ENCODE results near the gene SPRYD3. TPM values are rescaled to one million over a fixed set of nuclear protein-coding genes. Genes with fewer than 3 reads are reported as not detected.

SPRYD3 gene
- polyA plus RNA-seq, 1 experiment: 15.4 TPM

- no peak overlapping the region for H3K4me3 ChIP-seq (ENCODE audit: low read depth, low read length)
- TF ChIP-seq, protein P1, sequence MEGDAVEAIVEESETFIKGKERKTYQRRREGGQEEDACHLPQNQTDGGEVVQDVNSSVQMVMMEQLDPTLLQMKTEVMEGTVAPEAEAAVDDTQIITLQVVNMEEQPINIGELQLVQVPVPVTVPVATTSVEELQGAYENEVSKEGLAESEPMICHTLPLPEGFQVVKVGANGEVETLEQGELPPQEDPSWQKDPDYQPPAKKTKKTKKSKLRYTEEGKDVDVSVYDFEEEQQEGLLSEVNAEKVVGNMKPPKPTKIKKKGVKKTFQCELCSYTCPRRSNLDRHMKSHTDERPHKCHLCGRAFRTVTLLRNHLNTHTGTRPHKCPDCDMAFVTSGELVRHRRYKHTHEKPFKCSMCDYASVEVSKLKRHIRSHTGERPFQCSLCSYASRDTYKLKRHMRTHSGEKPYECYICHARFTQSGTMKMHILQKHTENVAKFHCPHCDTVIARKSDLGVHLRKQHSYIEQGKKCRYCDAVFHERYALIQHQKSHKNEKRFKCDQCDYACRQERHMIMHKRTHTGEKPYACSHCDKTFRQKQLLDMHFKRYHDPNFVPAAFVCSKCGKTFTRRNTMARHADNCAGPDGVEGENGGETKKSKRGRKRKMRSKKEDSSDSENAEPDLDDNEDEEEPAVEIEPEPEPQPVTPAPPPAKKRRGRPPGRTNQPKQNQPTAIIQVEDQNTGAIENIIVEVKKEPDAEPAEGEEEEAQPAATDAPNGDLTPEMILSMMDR (IDR thresholded peaks at IDR 0.05; ENCODE audit: low read depth, low read length): no peak
- H3K9me3 ChIP-seq (ENCODE audit: control insufficient read depth, insufficient read depth, low read length): peaks cover 2% of the 10 kb centered on the region; the same call in 1 of the 2 replicates
- H3K27ac ChIP-seq (ENCODE audit: low read depth, low read length): no peak overlapping the region
- DNase-seq (ENCODE audit: low read depth, low spot score): no peak
- ChIA-PET CTCF (no interaction called here), POLR2A (interaction anchor here (1.1 kb wide), 1 partner anchor 53 kb away, joined by 4 read pairs; the partner anchor contains the start of gene IGFBP6)
- H3K27me3 ChIP-seq (ENCODE audit: control insufficient read depth, insufficient read depth, low read length): no peaks in the 10 kb centered on the region
Observed at GRCh38 chr12:53044896-53045695, 34.1 kb downstream of the SPRYD3 start.

DNA sequence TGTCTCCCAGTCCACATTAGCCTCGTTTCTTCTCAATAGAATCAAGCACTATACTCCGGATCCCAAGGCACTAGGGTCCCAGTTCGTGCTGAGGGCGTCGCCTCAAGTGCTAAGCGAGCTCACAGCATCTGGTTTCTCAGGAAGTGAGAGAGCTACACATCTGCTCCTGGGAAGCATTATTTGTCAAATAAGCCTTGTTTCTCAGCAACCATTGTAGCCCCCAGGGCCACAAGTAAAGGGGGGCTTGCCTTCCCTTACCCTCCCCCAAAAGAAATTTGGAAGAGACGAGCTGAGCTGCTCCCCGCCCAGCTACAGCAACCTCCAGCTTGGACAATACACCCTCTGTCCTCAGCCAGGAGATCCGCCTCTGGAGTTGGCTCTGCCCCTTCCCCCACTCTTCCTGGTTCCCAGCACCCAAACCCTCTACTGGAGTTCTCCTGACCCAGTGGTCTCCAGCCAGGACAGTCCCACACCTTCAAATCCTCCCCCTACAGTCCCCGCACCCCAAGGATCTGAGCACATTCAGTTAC, 35.1 kb downstream of the SPRYD3 start:
- POLR2A ChIA-PET: interaction anchor here (0.6 to 1.0 kb wide), 2 partner anchors 10 to 15 kb away, joined by 3 read pairs; no protein-coding TSS in a partner anchor
- H3K4me3 ChIP-seq (ENCODE audit: low read depth, low read length): no peak overlapping the region
- CTCF ChIA-PET: no interaction called here
- TF ChIP-seq, protein P1 (IDR thresholded peaks at IDR 0.05; ENCODE audit: low read depth, low read length): no peak
- DNase-seq (ENCODE audit: low read depth, low spot score): no peak
- H3K27me3 ChIP-seq (ENCODE audit: control insufficient read depth, insufficient read depth, low read length): no peaks in the 10 kb centered on the region
- no peak overlapping the region for H3K27ac ChIP-seq (ENCODE audit: low read depth, low read length)
- no peaks in the 10 kb centered on the region; the same call in 1 of the 2 replicates for H3K9me3 ChIP-seq (ENCODE audit: control insufficient read depth, insufficient read depth, low read length)

GRCh38 chr12:53042607-53043454, 36.4 kb downstream of the SPRYD3 start:
- CTCF ChIA-PET: interaction anchor here (1.0 kb wide), 1 partner anchor 56 kb away, joined by 5 read pairs; no protein-coding TSS in a partner anchor
- TF ChIP-seq, protein P1 (IDR thresholded peaks at IDR 0.05; ENCODE audit: low read depth, low read length): no peak

DNA sequence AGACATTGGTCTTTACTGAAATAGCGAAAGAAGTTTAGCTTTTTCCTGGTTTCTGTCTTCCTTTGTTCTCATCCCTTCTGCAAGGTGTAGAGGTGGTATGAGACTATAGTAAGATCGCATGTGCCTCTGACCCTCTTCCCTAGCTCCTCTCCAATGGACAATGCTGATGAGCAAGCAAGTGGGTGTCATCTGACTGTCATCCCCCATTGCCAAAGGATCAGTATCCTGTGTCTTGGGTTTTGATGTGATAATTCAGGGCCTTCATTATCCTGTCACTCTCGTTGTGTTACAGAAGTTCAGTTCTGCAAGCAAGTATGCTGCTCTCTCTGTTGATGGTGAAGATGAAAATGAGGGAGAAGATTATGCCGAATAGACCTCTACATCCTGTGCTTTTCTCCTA, 39.3 kb downstream of the SPRYD3 start:
- ChIA-PET CTCF (interaction anchor here (0.6 to 2.3 kb wide), 3 partner anchors 13 to 140 kb away, joined by 3 to 9 read pairs (median 9); partner anchors contain the start of gene ZNF740), POLR2A (no interaction called here)
- no peak for DNase-seq (ENCODE audit: low read depth, low spot score)
- Histone ChIP-seq H3K27me3 (ENCODE audit: control insufficient read depth, insufficient read depth, low read length) (no peaks in the 10 kb centered on the region), H3K27ac (ENCODE audit: low read depth, low read length) (no peak overlapping the region), H3K9me3 (ENCODE audit: control insufficient read depth, insufficient read depth, low read length) (no peaks in the 10 kb centered on the region), H3K4me3 (ENCODE audit: low read depth, low read length) (no peak overlapping the region)
- TF ChIP-seq, protein P1 (IDR thresholded peaks at IDR 0.05; ENCODE audit: low read depth, low read length): no peak

More at GRCh38 chr12:53042607-53043454, 36.4 kb downstream of the SPRYD3 start:
- Histone ChIP-seq H3K27me3 (ENCODE audit: control insufficient read depth, insufficient read depth, low read length) (no peaks in the 10 kb centered on the region), H3K27ac (ENCODE audit: low read depth, low read length) (no peak overlapping the region), H3K4me3 (ENCODE audit: low read depth, low read length) (no peak overlapping the region), H3K9me3 (ENCODE audit: control insufficient read depth, insufficient read depth, low read length) (no peaks in the 10 kb centered on the region)
- no peak for DNase-seq (ENCODE audit: low read depth, low spot score)
- POLR2A ChIA-PET: no interaction called here

Measured in AG04450 (cell line).